C4-2B (cell line): ENCODE data around the gene METTL26.

Experiments used
- CTCF ChIP-seq: fragments of 450-650 bp; conservative IDR thresholded peaks from 2 replicates; pipeline ENCODE4 v1.5.1; 2017; ENCODE audit warnings: mild to moderate bottlenecking
- ZFX ChIP-seq: fragments of 450-650 bp; IDR thresholded peaks from 2 replicates; pipeline ENCODE4 v1.6.1; 2017

- TF ChIP-seq CTCF (no peak), ZFX (no peak)
These were observed 35.4 kb upstream of the METTL26 start for GRCh38 chr16:671353-672131.
